Osteoblast (primary cell): ENCODE measurements around the gene APLP2. TPM values are rescaled to one million over a fixed set of nuclear protein-coding genes. Genes with fewer than 3 reads are reported as not detected.

ENCODE experiments used
- DNase-seq: peaks from one replicate; pipeline ENCODE4 v3.0.0; 2011; ENCODE audit warnings: low spot score, mixed read lengths; ENCODE audit not compliant: insufficient read length; ENCODE audit errors: missing footprints
- H2AFZ ChIP-seq: 2 replicates; pipeline ENCODE4 v1.6.0; 2011; ENCODE audit warnings: mild to moderate bottlenecking, low read length
- H3K27ac ChIP-seq: 2 replicates; pipeline ENCODE4 v1.5.1; 2011; ENCODE audit warnings: mild to moderate bottlenecking, low read depth, low read length, moderate library complexity
- H3K27me3 ChIP-seq: 2 replicates; pipeline ENCODE4 v1.6.0; 2012; ENCODE audit warnings: mild to moderate bottlenecking, control low read depth, inconsistent platforms, low read length, moderate library complexity; ENCODE audit not compliant: insufficient read depth
- H3K36me3 ChIP-seq: 2 replicates; pipeline ENCODE4 v1.5.1; 2011; ENCODE audit warnings: mild to moderate bottlenecking, low read length, control low read depth, moderate library complexity; ENCODE audit not compliant: insufficient read depth
- H3K4me1 ChIP-seq: 2 replicates; pipeline ENCODE4 v1.5.1; 2011; ENCODE audit warnings: mild to moderate bottlenecking, low read length, control low read depth, moderate library complexity; ENCODE audit not compliant: insufficient read depth
- H3K4me2 ChIP-seq: 2 replicates; pipeline ENCODE4 v1.6.0; 2011; ENCODE audit warnings: mild to moderate bottlenecking, low read length; ENCODE audit not compliant: insufficient read depth
- H3K4me3 ChIP-seq: fragments of 200-600 bp; sonication (generic); 3 replicates; pipeline ENCODE4 v1.5.1; 2012; ENCODE audit warnings: mild to moderate bottlenecking, low read length, inconsistent platforms; ENCODE audit not compliant: insufficient read depth
- H3K79me2 ChIP-seq: 2 replicates; pipeline ENCODE4 v1.6.0; 2012; ENCODE audit warnings: mild to moderate bottlenecking, low read length, control low read depth, inconsistent platforms; ENCODE audit not compliant: insufficient read depth
- H3K9me3 ChIP-seq: 2 replicates; pipeline ENCODE4 v1.5.1; 2011; ENCODE audit warnings: low read depth, low read length, control low read depth
- H4K20me1 ChIP-seq: 2 replicates; pipeline ENCODE4 v1.6.0; 2012; ENCODE audit warnings: mild to moderate bottlenecking, low read length, control low read depth; ENCODE audit not compliant: insufficient read depth
- CTCF ChIP-seq: IDR thresholded peaks from 2 replicates; pipeline ENCODE4 v1.5.1; 2011; ENCODE audit warnings: mild to moderate bottlenecking, low read depth, low read length, moderate library complexity; ENCODE audit errors: extremely low read depth
- total RNA-seq: library from RNA; depleted of rRNA; stranded (reverse); fragments of >200 nt; gene quantifications from 2 replicates; pipeline ENCODE4 v1.2.3, GENCODE V29; 2012

APLP2 gene
- total RNA-seq, 1 donor = 331 TPM

GRCh38 chr11:130061017-130061416 is 8.7 kb upstream of the APLP2 start:
- no peaks in the 10 kb centered on the region for H3K36me3 ChIP-seq
- TF ChIP-seq CTCF = no peak
- H3K27me3 ChIP-seq = peaks cover 29% of the 10 kb centered on the region
- no peaks in the 10 kb centered on the region for H4K20me1 ChIP-seq
- DNase-seq = no peak
- H2AFZ ChIP-seq = no peak overlapping the region
- H3K27ac ChIP-seq = no peak overlapping the region
- H3K4me1 ChIP-seq = no peaks in the 10 kb centered on the region
- H3K79me2 ChIP-seq = no peaks in the 10 kb centered on the region
- no peak overlapping the region for H3K4me3 ChIP-seq
- H3K4me2 ChIP-seq = no peak overlapping the region
- H3K9me3 ChIP-seq = no peaks in the 10 kb centered on the region

DNA sequence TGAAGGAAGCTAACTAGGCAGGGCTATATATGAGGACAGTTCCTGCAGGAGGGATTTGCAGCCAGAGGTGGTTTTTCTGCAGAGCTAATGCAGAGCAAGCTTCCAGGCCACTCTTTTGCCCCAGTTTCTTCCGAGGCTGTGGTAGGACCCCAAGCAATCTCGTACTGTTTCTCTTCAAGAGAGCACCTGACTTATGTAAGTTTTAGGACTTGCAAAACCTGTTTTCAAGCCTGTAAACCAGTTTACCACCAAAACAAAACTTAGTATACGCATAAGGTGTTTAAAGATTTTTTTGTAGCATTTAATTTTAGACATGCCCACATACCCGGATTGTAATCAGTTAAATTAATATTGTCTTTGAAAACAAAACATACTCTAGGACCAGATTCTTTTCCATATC is 7.7 kb upstream of the APLP2 start:
- H3K4me1 ChIP-seq = no peaks in the 10 kb centered on the region
- H2AFZ ChIP-seq = no peak overlapping the region
- H3K4me3 ChIP-seq = no peak overlapping the region
- DNase-seq = no peak
- no peak overlapping the region for H3K4me2 ChIP-seq
- no peak overlapping the region for H3K27ac ChIP-seq
- no peaks in the 10 kb centered on the region for H4K20me1 ChIP-seq
- peaks cover 29% of the 10 kb centered on the region for H3K27me3 ChIP-seq
- H3K36me3 ChIP-seq = no peaks in the 10 kb centered on the region
- no peaks in the 10 kb centered on the region for H3K79me2 ChIP-seq
- no peak for TF ChIP-seq CTCF
- no peaks in the 10 kb centered on the region for H3K9me3 ChIP-seq

GRCh38 chr11:130063451-130063850 is 6.2 kb upstream of the APLP2 start:
- H4K20me1 ChIP-seq = no peaks in the 10 kb centered on the region
- H3K9me3 ChIP-seq = no peaks in the 10 kb centered on the region
- DNase-seq = no peak
- no peaks in the 10 kb centered on the region for H3K4me1 ChIP-seq
- H3K36me3 ChIP-seq = no peaks in the 10 kb centered on the region
- peaks cover 29% of the 10 kb centered on the region for H3K27me3 ChIP-seq
- TF ChIP-seq CTCF = no peak
- no peak overlapping the region for H3K27ac ChIP-seq
- H3K79me2 ChIP-seq = no peaks in the 10 kb centered on the region
- H2AFZ ChIP-seq = no peak overlapping the region
- H3K4me3 ChIP-seq = no peak overlapping the region
- H3K4me2 ChIP-seq = no peak overlapping the region

DNA sequence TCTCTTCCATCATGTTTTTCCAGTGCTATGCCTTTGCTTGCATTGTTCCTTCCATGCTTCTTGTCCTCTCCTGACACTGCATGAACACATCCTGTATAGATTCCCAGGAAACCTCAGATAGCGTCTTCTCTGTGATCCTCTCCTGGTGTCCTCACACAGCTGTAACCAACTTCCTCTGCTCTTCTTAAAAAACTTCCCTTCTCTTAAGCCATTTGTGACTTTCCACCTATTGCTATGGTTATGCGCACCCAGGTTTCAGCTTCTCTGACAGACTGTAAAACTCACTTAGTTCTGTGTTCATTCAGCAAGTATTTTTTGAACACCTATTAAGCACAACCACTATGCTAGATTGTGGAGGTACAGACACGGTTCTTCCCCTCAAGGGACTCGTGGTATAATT is 5.1 kb upstream of the APLP2 start:
- Histone ChIP-seq H4K20me1 (no peaks in the 10 kb centered on the region), H3K9me3 (no peaks in the 10 kb centered on the region), H3K4me2 (no peak overlapping the region), H3K4me3 (no peak overlapping the region), H3K27me3 (peaks cover 28% of the 10 kb centered on the region), H3K79me2 (no peaks in the 10 kb centered on the region), H3K36me3 (no peaks in the 10 kb centered on the region), H2AFZ (no peak overlapping the region), H3K4me1 (no peaks in the 10 kb centered on the region), H3K27ac (no peak overlapping the region)
- no peak for TF ChIP-seq CTCF
- DNase-seq = no peak
